Heart left ventricle (tissue), 16 donors: ENCODE measurements around the gene TMEM123. TPM values are rescaled to one million over a fixed set of nuclear protein-coding genes. Genes with fewer than 3 reads are reported as not detected.
"Not testable (repeated sequence)": the region's sequence is repeated elsewhere in the genome, so short reads cannot be mapped to it uniquely, and the experiment has no call there.

Experiments
- ATAC-seq, 4 donors: fragments of 200-7000 bp; cut with Tn5 transposase; one replicate each; pipeline ENCODE4 v1.9.1; 2020 to 2022; ENCODE audit warnings: moderate library complexity in 4 of 4, mild to moderate bottlenecking in 3 of 4, moderate number of reproducible peaks in 1 of 4
- DNase-seq, 5 donors: peaks; one replicate each; pipeline ENCODE4 v3.0.0-alpha.2; 2020
- H3K27ac ChIP-seq, 12 donors: fragments of 200-600 bp; sonication (generic) in 4 of 12; one replicate each; pipeline versions ENCODE4 v1.5.0 to v1.8.0; 2016 to 2022; ENCODE audit warnings: mild to moderate bottlenecking in 2 of 12
- H3K27me3 ChIP-seq, 9 donors: fragments of 200-600 bp; sonication (generic) in 2 of 9; one replicate each; pipeline versions ENCODE4 v1.5.1 to v1.8.0; 2016 to 2022; ENCODE audit warnings: mild to moderate bottlenecking in 3 of 9
- H3K36me3 ChIP-seq, 9 donors: fragments of 200-600 bp; sonication (generic) in 2 of 9; one replicate each; pipeline versions ENCODE4 v1.5.0 to v1.8.0; 2018 to 2022; ENCODE audit warnings: mild to moderate bottlenecking in 2 of 9
- H3K4me1 ChIP-seq, 12 donors: fragments of 200-600 bp; sonication (generic) in 4 of 12; one replicate each; pipeline versions ENCODE4 v1.5.0 to v1.8.0; 2016 to 2022; ENCODE audit warnings: mild to moderate bottlenecking in 3 of 12
- H3K4me3 ChIP-seq, 12 donors: fragments of 200-600 bp; sonication (generic) in 4 of 12; one replicate each; pipeline versions ENCODE4 v1.5.0 to v1.8.0; 2017 to 2022; ENCODE audit warnings: mild to moderate bottlenecking in 9 of 12, moderate library complexity in 4 of 12
- H3K9me3 ChIP-seq, 12 donors: fragments of 200-600 bp; sonication (generic) in 4 of 12; one replicate each; pipeline versions ENCODE4 v1.5.0 to v1.8.0; 2016 to 2022; ENCODE audit warnings: mild to moderate bottlenecking in 1 of 12
- POLR2A ChIP-seq, 2 donors: fragments of 450-650 bp; IDR thresholded peaks; one replicate each; pipeline ENCODE4 v1.6.1; 2017; ENCODE audit warnings: antibody characterized with exemption in 2 of 2, mild to moderate bottlenecking in 2 of 2, moderate library complexity in 2 of 2
- WGBS, 4 donors: extraction: QIAGEN DNeasy Blood & Tissue Kit in 2 of 4; methylation state at CpG; one replicate each; pipeline versions ENCODE4 v1.1.5 to v1.1.7; 2013 to 2018; 5-methylcytosine and 5-hydroxymethylcytosine counted together
- intact Hi-C, 10 donors: fragments of 100-400 bp; cut with DNase I; formaldehyde crosslinking; loops; one replicate each; pipeline versions ENCODE4 v1.11.1 to v1.14.2; 2022
- polyA plus RNA-seq, 2 donors: library from polyadenylated mRNA; stranded (reverse); fragments of 200-250 nt; gene quantifications; one replicate each; pipeline ENCODE4 v1.2.3, GENCODE V29; 2013
- total RNA-seq, 9 donors: library from RNA; depleted of rRNA in 2 of 9; stranded (reverse); fragments of >200 nt in 2 of 9; fragmentation: NEBNext Ultra II Directional in 3 of 9; extraction: Animal tissue kit (Norgen Biotek cat#: 25700) in 3 of 9; gene quantifications; one replicate each; pipeline versions ENCODE4 v1.1.0 to v1.2.4, GENCODE V29; 2016 to 2023
- TF ChIP-seq, protein P1 (sequence below), 12 donors: fragments of 200-600 bp; sonication (generic) in 4 of 12; IDR thresholded peaks; one replicate each; pipeline versions ENCODE4 v1.5.0 to v1.8.0; 2018 to 2022; ENCODE audit warnings: antibody characterized with exemption in 12 of 12, mild to moderate bottlenecking in 5 of 12
- donor health status: ischemic (EF 13 %, LVEDD 7.1; RV severe dilation, severe dysfunction).
- donor health status: healthy with polysubstance abuse.
- donor health status: DM: no; HTN: yes; CAD: no.
- donor health status: DM: no; HTN: no; CAD: no.
- donor health status: ischemic (EF 25% LVEDD 6.9; RV normal size, moderate dysfunction).
- donor health status: ischemic (EF 25% LVEDD 5.7; RV mildly dilated, moderate dysfunction).
- donor health status: healthy.
- donor health status: DM: yes; HTN: yes; CAD: no.
- donor health status: ischemic (EF 35%, LVEDD 5.7; RV mildly dilated, moderate dysfunction).
- donor health status: nonischemic (EF 11% LVEDD 7.7; RV severe dilation, severe dysfunction).
- donor health status: DM: yes; HTN: yes; CAD: no.
- donor health status: PGD.
- donor health status: ischemic (EF 29% LVEDD 5.4; RV normal size, mild dysfunction).
- donor health status: nonischemic (EF 23%, LVEDD 6.1; RV moderate dilation, normal function).

Gene TMEM123
- total and polyA plus RNA-seq, 11 donors: 25.0 to 116 (median 75.6) TPM

GRCh38 chr11:102435688-102436087 lies 16.9 kb downstream of the TMEM123 start:
- H3K4me3 ChIP-seq: no peak overlapping the region
- H3K27me3 ChIP-seq: no peaks in the 10 kb centered on the region
- H3K4me1 ChIP-seq: peaks cover 0 to 27% (median 3%) of the 10 kb centered on the region in 12 donors
- ATAC-seq: no peak
- intact Hi-C loops: no loop called here
- peaks cover 0 to 7% (median 0%) of the 10 kb centered on the region in 9 donors for H3K36me3 ChIP-seq
- TF ChIP-seq, protein P1, sequence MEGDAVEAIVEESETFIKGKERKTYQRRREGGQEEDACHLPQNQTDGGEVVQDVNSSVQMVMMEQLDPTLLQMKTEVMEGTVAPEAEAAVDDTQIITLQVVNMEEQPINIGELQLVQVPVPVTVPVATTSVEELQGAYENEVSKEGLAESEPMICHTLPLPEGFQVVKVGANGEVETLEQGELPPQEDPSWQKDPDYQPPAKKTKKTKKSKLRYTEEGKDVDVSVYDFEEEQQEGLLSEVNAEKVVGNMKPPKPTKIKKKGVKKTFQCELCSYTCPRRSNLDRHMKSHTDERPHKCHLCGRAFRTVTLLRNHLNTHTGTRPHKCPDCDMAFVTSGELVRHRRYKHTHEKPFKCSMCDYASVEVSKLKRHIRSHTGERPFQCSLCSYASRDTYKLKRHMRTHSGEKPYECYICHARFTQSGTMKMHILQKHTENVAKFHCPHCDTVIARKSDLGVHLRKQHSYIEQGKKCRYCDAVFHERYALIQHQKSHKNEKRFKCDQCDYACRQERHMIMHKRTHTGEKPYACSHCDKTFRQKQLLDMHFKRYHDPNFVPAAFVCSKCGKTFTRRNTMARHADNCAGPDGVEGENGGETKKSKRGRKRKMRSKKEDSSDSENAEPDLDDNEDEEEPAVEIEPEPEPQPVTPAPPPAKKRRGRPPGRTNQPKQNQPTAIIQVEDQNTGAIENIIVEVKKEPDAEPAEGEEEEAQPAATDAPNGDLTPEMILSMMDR (IDR thresholded peaks at IDR 0.05): no peak
- TF ChIP-seq POLR2A (IDR thresholded peaks at IDR 0.05): no peak
- 95 to 99% (median 98%) methylated on average over 3 of the region's 3 CpGs for WGBS, 4 donors
- DNase-seq: no peak
- H3K9me3 ChIP-seq: peaks cover 0 to 8% (median 0%) of the 10 kb centered on the region in 12 donors
- H3K27ac ChIP-seq: no peak overlapping the region

- intact Hi-C loops, H3K9me3 ChIP-seq: not testable (repeated sequence)
- 96 to 99% (median 98%) methylated on average over 3 of the region's 3 CpGs for WGBS, 4 donors
Measured at GRCh38 chr11:102433571-102433970, 19.0 kb downstream of the TMEM123 start.

GRCh38 chr11:102432560-102432959 lies 20.0 kb downstream of the TMEM123 start:
- DNase-seq, intact Hi-C loops, H3K36me3 ChIP-seq, H3K9me3 ChIP-seq, H3K27ac ChIP-seq, ATAC-seq, H3K4me3 ChIP-seq, H3K27me3 ChIP-seq: not testable (repeated sequence)
- peaks cover 0 to 56% (median 11%) of the 10 kb centered on the region in 12 donors for H3K4me1 ChIP-seq
- WGBS, 4 donors: 95 to 100% (median 97%) methylated on average over 1 to 2 of the region's 2 CpGs

More at GRCh38 chr11:102433571-102433970, 19.0 kb downstream of the TMEM123 start:
- H3K36me3 ChIP-seq, H3K27ac ChIP-seq, ATAC-seq, H3K27me3 ChIP-seq, H3K4me3 ChIP-seq, DNase-seq: not testable (repeated sequence)
- H3K4me1 ChIP-seq: peaks cover 0 to 48% (median 11%) of the 10 kb centered on the region in 12 donors

GRCh38 chr11:102431404-102431803 lies 21.2 kb downstream of the TMEM123 start:
- peaks cover 0 to 7% (median 0%) of the 10 kb centered on the region in 9 donors for H3K36me3 ChIP-seq
- H3K9me3 ChIP-seq: peaks cover 0 to 8% (median 0%) of the 10 kb centered on the region in 12 donors
- no peak for ATAC-seq
- intact Hi-C loops: no loop called here
- no peak overlapping the region for H3K27ac ChIP-seq
- 97 to 99% (median 98%) methylated on average over 2 of the region's 2 CpGs for WGBS, 4 donors
- H3K27me3 ChIP-seq: no peaks in the 10 kb centered on the region
- H3K4me1 ChIP-seq: peaks cover 0 to 47% (median 11%) of the 10 kb centered on the region in 12 donors
- no peak overlapping the region for H3K4me3 ChIP-seq
- DNase-seq: no peak
- TF ChIP-seq, protein P1 (IDR thresholded peaks at IDR 0.05): no peak
- no peak for TF ChIP-seq POLR2A (IDR thresholded peaks at IDR 0.05)

DNA sequence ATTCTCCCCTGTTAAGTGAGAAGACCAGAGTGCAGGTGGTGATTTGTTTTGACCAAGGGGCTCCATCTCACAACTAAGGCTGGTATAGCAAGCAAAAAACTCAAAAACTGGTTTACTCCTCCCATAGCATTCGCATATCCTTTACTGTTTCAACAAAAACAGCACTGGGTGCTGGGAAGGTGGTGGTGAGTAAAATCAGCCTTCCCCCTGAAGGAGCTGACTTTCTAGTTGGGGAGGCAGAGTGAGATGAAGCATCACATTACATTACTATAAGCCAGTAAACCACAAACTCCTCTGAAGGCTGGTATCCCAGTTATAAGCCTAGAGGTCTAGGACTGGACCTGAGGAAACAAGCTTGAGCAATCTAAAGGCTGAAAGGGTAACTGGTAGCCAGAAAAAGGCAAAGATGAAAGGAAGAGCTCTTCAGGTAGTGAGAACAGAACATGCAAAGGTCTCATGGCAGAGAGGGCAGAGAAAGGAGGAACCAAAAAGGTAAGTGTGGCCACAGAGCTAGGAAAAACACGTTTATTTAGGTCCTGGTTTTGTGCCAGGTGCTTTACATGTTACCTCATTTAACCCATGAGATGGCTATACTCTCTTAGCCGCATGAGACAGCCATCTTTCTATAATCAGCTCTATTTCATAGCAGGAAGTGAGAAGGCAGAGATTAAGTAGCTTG lies 22.3 kb downstream of the TMEM123 start:
- no peak for TF ChIP-seq POLR2A (IDR thresholded peaks at IDR 0.05)
- no peak for DNase-seq
- Histone ChIP-seq H3K4me3 (no peak overlapping the region), H3K9me3 (peaks cover 0 to 8% (median 0%) of the 10 kb centered on the region in 12 donors), H3K36me3 (no peaks in the 10 kb centered on the region), H3K4me1 (peaks cover 0 to 49% (median 19%) of the 10 kb centered on the region in 12 donors), H3K27ac (peak overlapping the region in 2 of 12 donors; percentile 32 to 42), H3K27me3 (no peaks in the 10 kb centered on the region)
- 61 to 65% (median 62%) methylated on average over 3 of the region's 3 CpGs for WGBS, 4 donors
- intact Hi-C loops: no loop called here
- no peak for ATAC-seq
